Activated CD4-positive, alpha-beta T cell treated with anti-CD3 and anti-CD28 coated beads, Interleukin-10, Interleukin-2, amounts not matched to agents 100 ng/mL and 50 ng/mL, durations not matched to agents 16 hours and 8 hours (primary cell): Measurements from ENCODE around the gene PCDHA6.
"Not testable (repeated sequence)": the region's sequence is repeated elsewhere in the genome, so short reads cannot be mapped to it uniquely, and the experiment has no call there.

Experiments used
- DNase-seq: peaks from one replicate; pipeline ENCODE4 v3.0.0-alpha.2; 2020

Gene PCDHA6

GRCh38 chr5:140868721-140869554 is 41.2 kb downstream of the PCDHA6 start, which contains the start of gene PCDHA11:
PCDHA11 (plus strand) TSS chr5:140868957; CDS start chr5:140869104, 147 bp downstream.
- peak; percentile 5 for DNase-seq

DNA sequence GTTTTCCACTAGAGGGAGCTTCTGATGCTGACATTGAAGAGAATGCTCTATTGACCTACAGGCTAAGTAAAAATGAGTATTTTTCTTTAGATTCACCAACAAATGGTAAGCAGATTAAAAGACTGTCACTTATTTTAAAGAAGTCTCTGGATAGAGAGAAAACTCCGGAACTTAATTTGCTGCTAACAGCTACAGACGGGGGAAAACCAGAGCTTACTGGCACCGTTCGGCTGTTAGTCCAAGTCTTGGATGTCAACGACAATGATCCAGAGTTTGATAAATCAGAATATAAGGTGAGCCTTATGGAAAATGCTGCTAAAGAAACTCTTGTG is 41.8 kb downstream of the PCDHA6 start:
- no peak for DNase-seq

- no peak for DNase-seq
These were observed 42.8 kb downstream of the PCDHA6 start for GRCh38 chr5:140870221-140871201.

- DNase-seq, result no peak
These were observed 47.6 kb downstream of the PCDHA6 start, which contains the start of gene PCDHA12 for GRCh38 chr5:140875085-140876065. PCDHA12 (plus strand) TSS chr5:140875308; CDS start chr5:140875473, 165 bp downstream.

GRCh38 chr5:140876541-140877261 is 48.9 kb downstream of the PCDHA6 start:
- not testable (repeated sequence) for DNase-seq

- no peak for DNase-seq
These were observed 49.5 kb downstream of the PCDHA6 start for GRCh38 chr5:140877262-140877581.
